ENCODE measurements around the gene NMNAT1. TPM values are rescaled to one million over a fixed set of nuclear protein-coding genes. Genes with fewer than 3 reads are reported as not detected.
"Not testable (repeated sequence)": the region's sequence is repeated elsewhere in the genome, so short reads cannot be mapped to it uniquely, and the experiment has no call there.

Gene NMNAT1
- total RNA-seq, 1 donor from 2014 or later = 10.6 TPM

DNA sequence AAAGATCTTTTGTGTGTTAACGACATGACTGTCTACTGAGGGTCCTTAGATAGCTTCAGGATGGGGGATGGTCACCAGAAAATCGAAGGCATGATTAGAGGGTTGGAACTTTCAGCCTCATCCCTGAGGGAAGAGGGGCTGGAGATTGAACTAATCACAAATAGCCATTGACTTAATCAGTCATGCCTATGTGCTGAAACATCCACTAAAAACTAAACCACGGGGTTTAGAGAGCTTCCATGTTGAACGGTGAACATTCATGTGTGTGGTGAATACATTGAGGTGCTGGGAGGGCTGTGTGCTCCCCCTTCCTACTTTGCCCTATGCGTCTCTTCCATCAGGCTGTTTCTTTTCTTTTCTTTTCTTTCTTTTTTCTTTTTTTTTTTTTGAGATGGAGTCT lies 70.7 kb downstream of the NMNAT1 start:
- no peak for DNase-seq (ENCODE audit: low read depth, low spot score)

GRCh38 chr1:10019561-10019960 lies 76.3 kb downstream of the NMNAT1 start:
- DNase-seq (ENCODE audit: low read depth, low spot score) = no peak

GRCh38 chr1:10020086-10020485 lies 76.8 kb downstream of the NMNAT1 start:
- no peak for DNase-seq (ENCODE audit: low read depth, low spot score)

DNA sequence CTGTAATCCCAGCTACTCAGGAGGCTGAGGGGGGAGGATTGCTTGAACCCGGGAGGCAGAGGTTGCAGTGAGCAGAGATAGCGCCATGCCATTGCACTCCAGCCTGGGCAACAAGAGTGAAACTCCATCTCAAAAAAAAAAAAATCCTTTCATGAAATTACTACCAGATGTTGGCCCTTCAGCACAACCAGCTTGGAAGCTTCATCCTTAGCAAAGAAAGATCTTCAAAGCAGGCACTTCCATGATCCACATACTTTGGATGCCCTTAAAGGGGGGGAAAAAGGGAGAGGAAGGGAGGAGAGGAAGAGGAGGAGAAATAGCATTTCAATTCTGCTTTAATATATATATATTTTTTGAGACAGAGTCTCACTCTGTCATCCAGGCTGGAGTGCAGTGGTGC lies 77.4 kb downstream of the NMNAT1 start:
- DNase-seq (ENCODE audit: low read depth, low spot score) = not testable (repeated sequence)

- DNase-seq (ENCODE audit: low read depth, low spot score) = not testable (repeated sequence)
Observed at GRCh38 chr1:10021992-10022391, 78.7 kb downstream of the NMNAT1 start.

DNA sequence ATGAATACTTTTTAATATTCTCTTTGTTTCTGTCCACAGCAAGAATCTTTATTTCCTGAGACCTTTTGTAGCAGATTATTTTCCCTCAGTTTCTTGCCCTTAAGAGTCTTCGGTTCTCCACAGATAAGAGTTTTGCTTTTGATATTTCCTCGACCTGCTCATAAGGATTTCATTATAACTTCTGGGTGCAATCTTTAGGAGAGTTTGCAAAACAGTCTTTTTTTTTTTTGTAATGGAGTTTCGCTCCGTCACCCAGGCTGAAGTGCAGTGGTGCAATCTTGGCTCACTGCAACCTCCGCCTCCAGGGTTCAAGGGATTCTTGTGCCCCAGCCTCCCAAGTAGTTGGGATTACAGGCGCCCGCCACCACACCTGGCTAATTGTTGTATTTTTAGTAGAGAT lies 79.4 kb downstream of the NMNAT1 start:
- DNase-seq (ENCODE audit: low read depth, low spot score) = no peak

- no peak for DNase-seq (ENCODE audit: low read depth, low spot score)
Observed at GRCh38 chr1:10025354-10025753, 82.1 kb downstream of the NMNAT1 start.

DNA sequence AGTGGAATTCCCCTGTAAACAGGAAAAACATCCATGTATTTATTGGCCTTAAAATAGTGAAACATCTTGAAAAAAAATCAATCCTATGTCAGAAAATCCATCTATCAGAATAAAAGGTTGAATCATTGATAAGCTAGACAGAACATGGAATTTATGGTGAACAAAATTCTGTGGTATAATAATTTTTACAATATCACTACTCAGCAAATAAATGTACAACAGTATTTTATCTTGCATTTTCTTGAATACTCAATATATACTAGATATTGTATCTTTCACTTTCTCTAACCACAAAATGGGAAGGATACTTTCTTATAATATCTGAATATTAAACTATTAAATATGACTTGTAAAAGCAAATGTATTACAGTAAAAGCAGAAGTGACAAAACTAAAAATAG lies 83.8 kb downstream of the NMNAT1 start:
- no peak for DNase-seq (ENCODE audit: low read depth, low spot score)

- not testable (repeated sequence) for DNase-seq (ENCODE audit: low read depth, low spot score)
Observed at GRCh38 chr1:10028956-10029500, 85.8 kb downstream of the NMNAT1 start.

DNA sequence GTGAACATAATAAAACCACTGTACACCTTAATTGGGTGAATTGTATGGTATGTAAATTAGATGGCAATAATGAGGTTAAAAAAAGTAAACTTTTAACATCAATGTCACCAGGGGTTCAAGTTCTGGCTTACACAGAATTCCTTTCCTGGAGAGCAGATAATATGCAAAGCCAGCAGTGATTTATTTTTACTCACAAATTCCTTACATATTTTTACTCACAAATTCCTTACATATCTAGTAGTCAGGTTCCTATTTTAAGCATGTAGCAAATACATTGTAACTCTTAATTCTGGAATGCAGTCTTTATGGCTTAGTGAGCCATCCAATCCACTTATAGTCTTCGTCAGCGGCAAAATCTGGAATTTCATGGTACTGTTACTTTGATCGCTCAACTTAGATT lies 88.2 kb downstream of the NMNAT1 start:
- no peak for DNase-seq (ENCODE audit: low read depth, low spot score)

DNA sequence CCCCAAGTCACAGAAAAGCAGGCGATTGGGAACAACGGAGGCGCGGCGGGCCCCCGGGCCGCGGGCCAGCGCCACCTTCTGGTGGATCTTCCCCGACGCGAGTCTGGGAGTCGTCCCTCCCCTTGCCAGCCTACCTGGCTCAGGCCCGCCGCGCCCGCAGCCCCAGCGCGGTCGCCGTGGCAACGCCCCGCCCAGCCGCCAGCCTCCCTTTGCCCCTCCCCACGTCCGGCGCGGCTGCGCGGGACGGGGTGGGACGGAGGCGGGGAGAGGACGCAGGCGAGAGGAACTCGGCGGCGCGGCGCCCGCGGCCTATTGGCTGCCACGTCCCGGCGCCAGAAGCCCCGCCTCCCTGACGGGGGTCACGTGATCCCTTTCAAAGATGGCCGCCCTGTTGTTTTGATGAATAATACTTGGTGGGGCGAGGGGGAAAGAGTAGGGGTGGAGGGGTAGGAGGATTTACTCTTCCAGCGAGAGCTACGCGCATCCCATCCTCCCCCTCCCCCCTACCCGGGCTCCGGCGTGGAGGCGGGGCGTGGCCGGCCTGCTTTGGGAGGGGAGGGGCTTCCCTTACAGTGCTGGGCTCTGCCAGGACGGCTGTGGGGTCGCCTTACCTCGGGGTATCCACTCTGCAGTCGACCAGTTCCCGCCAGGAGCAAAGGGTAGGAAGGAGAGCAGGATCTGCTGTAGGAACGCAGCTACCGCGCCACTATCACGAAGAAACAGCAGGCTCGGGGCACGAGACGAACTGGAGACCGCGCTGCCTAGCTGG lies 89.5 kb downstream of the NMNAT1 start, which contains the start of gene UBE4B:
UBE4B (plus strand) TSS at position 369 of the 769 bp plus-strand sequence. CDS start 713 bp downstream, outside the sequence.
- peak; percentile 93 for DNase-seq (ENCODE audit: low read depth, low spot score)

DNA sequence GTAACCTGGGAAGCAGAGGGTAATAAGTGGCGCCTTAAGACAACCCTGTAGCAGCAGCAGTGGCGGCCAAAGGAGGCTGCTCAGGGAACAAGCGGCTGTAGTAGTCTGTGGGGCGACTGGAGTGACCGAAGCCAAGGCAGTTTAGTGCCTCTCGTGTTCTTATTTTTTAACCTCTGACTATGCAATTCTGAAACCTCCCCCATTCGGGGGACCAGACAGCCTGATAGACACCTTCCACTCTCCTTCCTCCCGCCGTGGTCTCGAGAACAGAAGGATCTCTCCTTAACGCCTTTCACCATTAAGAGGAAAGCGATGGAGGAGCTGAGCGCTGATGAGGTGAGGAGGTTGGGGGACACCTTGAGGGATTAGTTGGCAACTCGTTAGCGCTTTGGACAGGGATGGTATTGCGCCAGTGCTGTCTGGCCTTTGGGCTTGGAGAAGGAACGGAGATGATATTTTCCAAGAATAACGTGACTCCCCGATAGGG lies 90.1 kb downstream of the NMNAT1 start:
- DNase-seq (ENCODE audit: low read depth, low spot score) = no peak

Other genes with a start within 250 kb of the NMNAT1 start
- 79.8 and 100 TPM in 2 replicates for gene CLSTN1, start 119.5 kb upstream of the NMNAT1 start, total RNA-seq
- 32.4 and 48.7 TPM in 2 replicates for gene CTNNBIP1, start 33.2 kb upstream of the NMNAT1 start, total RNA-seq
- gene LZIC, start 84 bp upstream of the NMNAT1 start, total RNA-seq = 23.7 and 31.6 TPM in 2 replicates
- gene RBP7, start 53.8 kb downstream of the NMNAT1 start, total RNA-seq = 0.26 TPM in 1 of 2 replicates, not detected in the other
- 17.3 and 24.2 TPM in 2 replicates for gene UBE4B, start 89.5 kb downstream of the NMNAT1 start, total RNA-seq

All from pulmonary artery endothelial cell (primary cell).